Measurements from ENCODE around the gene EPS8L2.

Gene EPS8L2

GRCh38 chr11:719214-720016 lies 13.4 kb downstream of the EPS8L2 start:
- H3K9me3 ChIP-seq (ENCODE audit: control insufficient read depth in 2 of 2, low read length in 2 of 2): no peaks in the 10 kb centered on the region
- no peaks in the 10 kb centered on the region for H3K27me3 ChIP-seq (ENCODE audit: control insufficient read depth in 2 of 2, insufficient read depth in 2 of 2, low read length in 2 of 2)
- H3K4me3 ChIP-seq (ENCODE audit: low read length in 2 of 2): no peak overlapping the region
- no peak overlapping the region for H3K27ac ChIP-seq (ENCODE audit: low read depth in 2 of 2, low read length in 2 of 2)
- H3K36me3 ChIP-seq (ENCODE audit: control insufficient read depth in 2 of 2, insufficient read depth in 2 of 2, low read length in 2 of 2): peaks cover 8 to 20% of the 10 kb centered on the region in 2 donors
- H3K9ac ChIP-seq (ENCODE audit: low read depth in 1 of 2, low read length in 2 of 2): no peak overlapping the region
- H3K4me1 ChIP-seq (ENCODE audit: control insufficient read depth in 2 of 2, insufficient read depth in 2 of 2, low read length in 2 of 2): peaks cover 14 to 19% of the 10 kb centered on the region in 2 donors

DNA sequence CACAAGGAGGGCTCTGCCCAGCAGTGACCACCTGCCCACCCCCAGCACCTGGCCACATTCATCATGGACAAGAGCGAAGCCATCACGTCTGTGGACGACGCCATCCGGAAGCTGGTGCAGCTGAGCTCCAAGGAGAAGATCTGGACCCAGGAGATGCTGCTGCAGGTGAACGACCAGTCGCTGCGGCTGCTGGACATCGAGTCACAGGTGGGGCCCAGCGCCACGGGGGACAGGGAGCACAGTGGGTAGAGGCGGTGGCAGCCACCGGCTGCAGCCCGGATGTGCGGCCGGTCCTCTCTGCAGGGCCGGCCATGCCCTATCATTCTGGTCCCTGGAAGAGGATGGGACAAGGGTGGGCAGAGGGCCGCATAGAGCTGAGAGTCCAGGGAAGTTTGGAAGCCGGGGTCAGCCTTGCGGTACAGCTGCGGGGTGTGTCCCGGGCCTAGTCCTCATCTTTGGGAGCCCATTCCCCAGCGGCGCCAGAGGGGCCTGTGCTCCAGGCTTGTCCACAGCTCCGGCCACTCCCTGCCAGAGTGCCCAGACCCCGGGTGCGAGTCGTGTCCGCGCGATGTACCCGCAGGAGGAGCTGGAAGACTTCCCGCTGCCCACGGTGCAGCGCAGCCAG lies 14.1 kb downstream of the EPS8L2 start:
- Histone ChIP-seq H3K36me3 (ENCODE audit: control insufficient read depth in 2 of 2, insufficient read depth in 2 of 2, low read length in 2 of 2) (peaks cover 12 to 25% of the 10 kb centered on the region in 2 donors), H3K27ac (ENCODE audit: low read depth in 2 of 2, low read length in 2 of 2) (peak overlapping the region; percentile 61 to 72), H3K4me1 (ENCODE audit: control insufficient read depth in 2 of 2, insufficient read depth in 2 of 2, low read length in 2 of 2) (peaks cover 14 to 19% of the 10 kb centered on the region in 2 donors), H3K9ac (ENCODE audit: low read depth in 1 of 2, low read length in 2 of 2) (peak overlapping the region in 1 of 2 donors; percentile 43), H3K27me3 (ENCODE audit: control insufficient read depth in 2 of 2, insufficient read depth in 2 of 2, low read length in 2 of 2) (no peaks in the 10 kb centered on the region), H3K4me3 (ENCODE audit: low read length in 2 of 2) (no peak overlapping the region), H3K9me3 (ENCODE audit: control insufficient read depth in 2 of 2, low read length in 2 of 2) (no peaks in the 10 kb centered on the region)

DNA sequence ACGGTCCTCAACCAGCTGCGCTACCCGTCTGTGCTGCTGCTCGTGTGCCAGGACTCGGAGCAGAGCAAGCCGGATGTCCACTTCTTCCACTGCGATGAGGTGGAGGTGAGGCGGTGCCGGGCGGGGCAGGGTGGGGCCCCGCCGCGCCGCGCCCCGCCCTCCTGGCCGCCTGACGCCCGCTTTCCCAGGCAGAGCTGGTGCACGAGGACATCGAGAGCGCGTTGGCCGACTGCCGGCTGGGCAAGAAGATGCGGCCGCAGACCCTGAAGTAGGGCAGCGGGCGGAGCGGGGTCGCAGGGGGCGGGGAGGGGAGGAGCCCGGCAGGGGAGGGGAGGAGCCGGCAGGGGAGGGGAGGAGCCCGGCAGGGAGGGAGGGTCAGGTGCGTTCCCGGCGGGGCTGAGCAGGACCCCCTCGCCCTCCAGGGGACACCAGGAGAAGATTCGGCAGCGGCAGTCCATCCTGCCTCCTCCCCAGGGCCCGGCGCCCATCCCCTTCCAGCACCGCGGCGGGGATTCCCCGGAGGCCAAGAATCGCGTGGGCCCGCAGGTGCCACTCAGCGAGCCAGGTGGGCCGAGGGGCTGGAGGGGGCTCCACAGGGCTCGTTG lies 14.7 kb downstream of the EPS8L2 start:
- no peaks in the 10 kb centered on the region for H3K9me3 ChIP-seq (ENCODE audit: control insufficient read depth in 2 of 2, low read length in 2 of 2)
- H3K4me1 ChIP-seq (ENCODE audit: control insufficient read depth in 2 of 2, insufficient read depth in 2 of 2, low read length in 2 of 2): peaks cover 19 to 20% of the 10 kb centered on the region in 2 donors
- peak overlapping the region in 1 of 2 donors; percentile 43 for H3K9ac ChIP-seq (ENCODE audit: low read depth in 1 of 2, low read length in 2 of 2)
- peaks cover 12 to 25% of the 10 kb centered on the region in 2 donors for H3K36me3 ChIP-seq (ENCODE audit: control insufficient read depth in 2 of 2, insufficient read depth in 2 of 2, low read length in 2 of 2)
- H3K4me3 ChIP-seq (ENCODE audit: low read length in 2 of 2): no peak overlapping the region
- H3K27ac ChIP-seq (ENCODE audit: low read depth in 2 of 2, low read length in 2 of 2): peak overlapping the region; percentile 61 to 72
- no peaks in the 10 kb centered on the region for H3K27me3 ChIP-seq (ENCODE audit: control insufficient read depth in 2 of 2, insufficient read depth in 2 of 2, low read length in 2 of 2)

GRCh38 chr11:721247-721740 lies 15.3 kb downstream of the EPS8L2 start:
- Histone ChIP-seq H3K27ac (ENCODE audit: low read depth in 2 of 2, low read length in 2 of 2) (no peak overlapping the region), H3K36me3 (ENCODE audit: control insufficient read depth in 2 of 2, insufficient read depth in 2 of 2, low read length in 2 of 2) (peaks cover 12 to 25% of the 10 kb centered on the region in 2 donors), H3K4me3 (ENCODE audit: low read length in 2 of 2) (no peak overlapping the region), H3K9me3 (ENCODE audit: control insufficient read depth in 2 of 2, low read length in 2 of 2) (no peaks in the 10 kb centered on the region), H3K9ac (ENCODE audit: low read depth in 1 of 2, low read length in 2 of 2) (no peak overlapping the region), H3K27me3 (ENCODE audit: control insufficient read depth in 2 of 2, insufficient read depth in 2 of 2, low read length in 2 of 2) (no peaks in the 10 kb centered on the region), H3K4me1 (ENCODE audit: control insufficient read depth in 2 of 2, insufficient read depth in 2 of 2, low read length in 2 of 2) (peaks cover 19 to 20% of the 10 kb centered on the region in 2 donors)

GRCh38 chr11:721741-722345 lies 15.8 kb downstream of the EPS8L2 start:
- Histone ChIP-seq H3K36me3 (ENCODE audit: control insufficient read depth in 2 of 2, insufficient read depth in 2 of 2, low read length in 2 of 2) (peaks cover 10 to 25% of the 10 kb centered on the region in 2 donors), H3K9me3 (ENCODE audit: control insufficient read depth in 2 of 2, low read length in 2 of 2) (no peaks in the 10 kb centered on the region), H3K27ac (ENCODE audit: low read depth in 2 of 2, low read length in 2 of 2) (no peak overlapping the region), H3K9ac (ENCODE audit: low read depth in 1 of 2, low read length in 2 of 2) (no peak overlapping the region), H3K4me3 (ENCODE audit: low read length in 2 of 2) (peak overlapping the region in 1 of 2 donors; percentile 5), H3K27me3 (ENCODE audit: control insufficient read depth in 2 of 2, insufficient read depth in 2 of 2, low read length in 2 of 2) (no peaks in the 10 kb centered on the region), H3K4me1 (ENCODE audit: control insufficient read depth in 2 of 2, insufficient read depth in 2 of 2, low read length in 2 of 2) (peaks cover 22% of the 10 kb centered on the region in 2 donors)

GRCh38 chr11:722346-722811 lies 16.3 kb downstream of the EPS8L2 start:
- H3K27me3 ChIP-seq (ENCODE audit: control insufficient read depth in 2 of 2, insufficient read depth in 2 of 2, low read length in 2 of 2): no peaks in the 10 kb centered on the region

GRCh38 chr11:723120-723883 lies 17.3 kb downstream of the EPS8L2 start:
- H3K27ac ChIP-seq (ENCODE audit: low read depth in 2 of 2, low read length in 2 of 2): no peak overlapping the region
- no peak overlapping the region for H3K9ac ChIP-seq (ENCODE audit: low read depth in 1 of 2, low read length in 2 of 2)
- peak overlapping the region in 1 of 2 donors; percentile 16 for H3K4me3 ChIP-seq (ENCODE audit: low read length in 2 of 2)
- H3K36me3 ChIP-seq (ENCODE audit: control insufficient read depth in 2 of 2, insufficient read depth in 2 of 2, low read length in 2 of 2): peaks cover 7 to 23% of the 10 kb centered on the region in 2 donors
- no peaks in the 10 kb centered on the region for H3K27me3 ChIP-seq (ENCODE audit: control insufficient read depth in 2 of 2, insufficient read depth in 2 of 2, low read length in 2 of 2)
- H3K9me3 ChIP-seq (ENCODE audit: control insufficient read depth in 2 of 2, low read length in 2 of 2): no peaks in the 10 kb centered on the region
- H3K4me1 ChIP-seq (ENCODE audit: control insufficient read depth in 2 of 2, insufficient read depth in 2 of 2, low read length in 2 of 2): peaks cover 32 to 34% of the 10 kb centered on the region in 2 donors

More at GRCh38 chr11:722346-722811, 16.3 kb downstream of the EPS8L2 start:
- no peak overlapping the region for H3K9ac ChIP-seq (ENCODE audit: low read depth in 1 of 2, low read length in 2 of 2)
- no peaks in the 10 kb centered on the region for H3K9me3 ChIP-seq (ENCODE audit: control insufficient read depth in 2 of 2, low read length in 2 of 2)
- no peak overlapping the region for H3K27ac ChIP-seq (ENCODE audit: low read depth in 2 of 2, low read length in 2 of 2)
- peak overlapping the region in 1 of 2 donors; percentile 5 for H3K4me3 ChIP-seq (ENCODE audit: low read length in 2 of 2)
- H3K36me3 ChIP-seq (ENCODE audit: control insufficient read depth in 2 of 2, insufficient read depth in 2 of 2, low read length in 2 of 2): peaks cover 7 to 23% of the 10 kb centered on the region in 2 donors
- H3K4me1 ChIP-seq (ENCODE audit: control insufficient read depth in 2 of 2, insufficient read depth in 2 of 2, low read length in 2 of 2): peaks cover 26 to 27% of the 10 kb centered on the region in 2 donors

- Histone ChIP-seq H3K27me3 (ENCODE audit: control insufficient read depth in 2 of 2, insufficient read depth in 2 of 2, low read length in 2 of 2) (no peaks in the 10 kb centered on the region), H3K4me1 (ENCODE audit: control insufficient read depth in 2 of 2, insufficient read depth in 2 of 2, low read length in 2 of 2) (peaks cover 32 to 34% of the 10 kb centered on the region in 2 donors)
Measured at GRCh38 chr11:724049-724777, 18.2 kb downstream of the EPS8L2 start.

More at GRCh38 chr11:724049-724777, 18.2 kb downstream of the EPS8L2 start:
- Histone ChIP-seq H3K4me3 (ENCODE audit: low read length in 2 of 2) (no peak overlapping the region), H3K27ac (ENCODE audit: low read depth in 2 of 2, low read length in 2 of 2) (no peak overlapping the region), H3K36me3 (ENCODE audit: control insufficient read depth in 2 of 2, insufficient read depth in 2 of 2, low read length in 2 of 2) (peaks cover 7 to 23% of the 10 kb centered on the region in 2 donors), H3K9ac (ENCODE audit: low read depth in 1 of 2, low read length in 2 of 2) (no peak overlapping the region), H3K9me3 (ENCODE audit: control insufficient read depth in 2 of 2, low read length in 2 of 2) (no peaks in the 10 kb centered on the region)

All from mucosa of rectum (tissue), 2 donors.